Loucy (cell line): ENCODE data around the gene MRFAP1L1.

Experiments used
- CTCF ChIP-seq: fragments of 200-600 bp; sonication (generic); conservative IDR thresholded peaks from 2 replicates; pipeline ENCODE4 v1.5.1; 2014; ENCODE audit warnings: mild to moderate bottlenecking, antibody characterized with exemption, low read length
- EZH2phosphoT487 ChIP-seq: fragments of 200-600 bp; IDR thresholded peaks from 2 replicates; pipeline ENCODE4 v1.6.1; 2018; ENCODE audit warnings: antibody characterized with exemption, mild to moderate bottlenecking, moderate library complexity, borderline replicate concordance

DNA sequence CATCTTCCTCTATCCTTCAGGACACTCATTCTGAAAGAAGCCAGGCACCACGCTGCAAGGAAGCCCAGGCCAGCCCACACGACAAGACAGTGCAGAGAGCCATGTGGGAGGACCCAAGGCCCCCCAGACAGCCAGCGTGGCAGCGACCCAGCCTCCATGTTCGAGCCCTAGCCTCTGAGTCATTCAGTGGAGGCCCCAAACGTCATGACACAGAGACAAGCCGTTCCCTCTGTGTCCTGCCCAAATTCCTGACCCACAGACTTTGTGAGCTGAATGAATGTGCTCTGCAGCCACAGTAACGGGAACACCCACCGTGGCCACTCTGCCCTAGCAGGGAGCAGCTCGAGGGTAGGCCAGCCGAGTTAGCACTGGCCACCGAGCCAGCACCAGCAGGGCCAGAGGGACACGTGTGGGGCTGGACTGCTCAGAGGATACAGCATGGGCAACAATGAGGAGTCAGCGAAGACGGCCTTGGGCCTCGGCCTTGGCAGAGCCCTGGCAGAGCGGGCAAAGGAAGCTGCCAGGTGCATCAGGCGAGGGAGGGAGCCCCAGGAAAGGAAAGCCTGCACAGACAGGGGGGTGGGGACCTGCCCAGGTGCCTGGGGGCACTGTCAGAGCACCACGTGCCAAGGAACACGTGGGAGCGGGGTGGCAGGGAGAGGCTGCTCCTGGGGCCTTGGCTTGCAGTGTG lies 14.9 kb upstream of the MRFAP1L1 start:
- TF ChIP-seq EZH2phosphoT487 (no peak), CTCF (no peak)
